Liver (tissue), 9 donors: ENCODE measurements around the gene TSPAN33. TPM values are rescaled to one million over a fixed set of nuclear protein-coding genes. Genes with fewer than 3 reads are reported as not detected.

Experiments used
- DNase-seq: peaks from one replicate; pipeline ENCODE4 v3.0.0-alpha.2; 2017; ENCODE audit warnings: low spot score
- H3K27ac ChIP-seq, 2 donors: one replicate each; pipeline ENCODE4 v1.7.0; 2013; ENCODE audit warnings: inconsistent platforms in 2 of 2, low read length in 2 of 2, control low read depth in 1 of 2, low read depth in 1 of 2, mild to moderate bottlenecking in 1 of 2
- H3K27me3 ChIP-seq, 4 donors: one replicate each; pipeline versions ENCODE4 v1.6.1 to v1.7.0; 2013; ENCODE audit warnings: low read length in 3 of 4, inconsistent platforms in 1 of 4, mild to moderate bottlenecking in 1 of 4, moderate library complexity in 1 of 4; ENCODE audit not compliant: control insufficient read depth in 4 of 4, insufficient read depth in 4 of 4
- H3K36me3 ChIP-seq, 4 donors: one replicate each; pipeline versions ENCODE4 v1.6.1 to v1.7.0; 2013; ENCODE audit warnings: low read length in 3 of 4, mild to moderate bottlenecking in 3 of 4, low read depth in 1 of 4, moderate library complexity in 1 of 4; ENCODE audit not compliant: control insufficient read depth in 4 of 4, insufficient read depth in 3 of 4
- H3K4me1 ChIP-seq, 4 donors: one replicate each; pipeline versions ENCODE4 v1.6.1 to v1.7.0; 2013; ENCODE audit warnings: low read length in 3 of 4, mild to moderate bottlenecking in 3 of 4, moderate library complexity in 1 of 4; ENCODE audit not compliant: control insufficient read depth in 4 of 4, insufficient read depth in 4 of 4
- H3K4me3 ChIP-seq, 3 donors: one replicate each; pipeline versions ENCODE4 v1.6.1 to v1.7.0; 2013; ENCODE audit warnings: low read length in 3 of 3, control low read depth in 1 of 3, low read depth in 1 of 3, mild to moderate bottlenecking in 1 of 3
- H3K9ac ChIP-seq, 2 donors: one replicate each; pipeline ENCODE4 v1.7.0; 2013; ENCODE audit warnings: low read length in 2 of 2, mild to moderate bottlenecking in 2 of 2, moderate library complexity in 2 of 2, control low read depth in 1 of 2, low read depth in 1 of 2
- H3K9me3 ChIP-seq, 4 donors: one replicate each; pipeline versions ENCODE4 v1.6.1 to v1.7.0; 2013; ENCODE audit warnings: low read length in 3 of 4; ENCODE audit not compliant: control insufficient read depth in 4 of 4
- ATF3 ChIP-seq: IDR thresholded peaks from 2 replicates; pipeline ENCODE4 v1.6.1; 2016; ENCODE audit warnings: antibody characterized with exemption
- CTCF ChIP-seq: fragments of 150-350 bp; IDR thresholded peaks from 2 replicates; pipeline ENCODE4 v1.5.1; 2017; ENCODE audit warnings: improper control_type of control experiment, low read depth, low read length; ENCODE audit not compliant: missing input control
- EGR1 ChIP-seq, 2 donors: IDR thresholded peaks; 2 replicates each; pipeline ENCODE4 v1.6.1; 2016 to 2018; ENCODE audit warnings: antibody characterized with exemption in 2 of 2, low read depth in 2 of 2
- FOXA2 ChIP-seq: IDR thresholded peaks from 2 replicates; pipeline ENCODE4 v1.6.1; 2016; ENCODE audit warnings: antibody characterized with exemption
- HNF4A ChIP-seq, 2 donors: conservative IDR thresholded peaks; 2 replicates each; pipeline ENCODE4 v1.6.1; 2016; ENCODE audit warnings: antibody characterized with exemption in 2 of 2, mild to moderate bottlenecking in 2 of 2
- HNF4G ChIP-seq: IDR thresholded peaks from 2 replicates; pipeline ENCODE4 v1.6.1; 2016; ENCODE audit warnings: antibody characterized with exemption
- NR2F2 ChIP-seq: IDR thresholded peaks from 2 replicates; pipeline ENCODE4 v1.6.1; 2016; ENCODE audit warnings: antibody characterized with exemption
- REST ChIP-seq: IDR thresholded peaks from 2 replicates; pipeline ENCODE4 v1.6.1; 2016; ENCODE audit warnings: antibody characterized with exemption, mild to moderate bottlenecking
- TAF1 ChIP-seq: conservative IDR thresholded peaks from 2 replicates; pipeline ENCODE4 v1.6.1; 2016; ENCODE audit warnings: antibody characterized with exemption, mild to moderate bottlenecking
- ZBTB33 ChIP-seq: IDR thresholded peaks from 2 replicates; pipeline ENCODE4 v1.6.1; 2016; ENCODE audit warnings: antibody characterized with exemption
- WGBS: extraction: QIAGEN DNeasy Blood & Tissue Kit; methylation state at CpG from one replicate; pipeline ENCODE4 v1.1.7; 2013; 5-methylcytosine and 5-hydroxymethylcytosine counted together
- polyA plus RNA-seq, 2 donors: library from polyadenylated mRNA; stranded (reverse) in 1 of 2; unstranded in 1 of 2; fragments of 200-250 nt in 1 of 2; fragments of >200 nt in 1 of 2; fragmentation: Nextera tagmentation in 1 of 2; extraction: Ambion mirVana in 1 of 2; gene quantifications; one replicate each; pipeline versions ENCODE4 v1.2.1 to v1.2.3, GENCODE V29; 2013 to 2015
- total RNA-seq, 2 donors: library from RNA; depleted of rRNA; stranded (reverse); fragments of >200 nt; gene quantifications; one replicate each; pipeline ENCODE4 v1.2.3, GENCODE V29; 2014
- donor health status: healthy.
- donor health status: healthy.
- donor health status: healthy.
- donor health status: healthy.
- donor health status: healthy.

The TSPAN33 gene
- total and polyA plus RNA-seq, 4 donors, result 13.4 to 29.3 (median 20.4) TPM

- TF ChIP-seq ZBTB33, result no peak
- TF ChIP-seq REST, result no peak
- no peak for TF ChIP-seq HNF4A (conservative IDR thresholded peaks at IDR 0.05)
These were observed 49.2 kb upstream of the TSPAN33 start (continued) for GRCh38 chr7:129095258-129095657.

- Histone ChIP-seq H3K27me3 (no peaks in the 10 kb centered on the region), H3K9me3 (no peaks in the 10 kb centered on the region), H3K9ac (no peak overlapping the region), H3K4me1 (peaks cover 10 to 38% (median 31%) of the 10 kb centered on the region in 4 donors), H3K36me3 (no peaks in the 10 kb centered on the region), H3K27ac (no peak overlapping the region), H3K4me3 (no peak overlapping the region)
- DNase-seq, result no peak
- WGBS, result 46% methylated on average over 8 of the region's 8 CpGs
- TF ChIP-seq ATF3 (no peak), CTCF (no peak), NR2F2 (no peak), REST (peak; percentile 94)
These were observed 46.0 kb upstream of the TSPAN33 start for GRCh38 chr7:129098409-129099084.

- Histone ChIP-seq H3K4me3 (no peak overlapping the region), H3K9me3 (no peaks in the 10 kb centered on the region), H3K27ac (peak overlapping the region; percentile 72 to 88), H3K36me3 (no peaks in the 10 kb centered on the region), H3K4me1 (peaks cover 14 to 44% (median 35%) of the 10 kb centered on the region in 4 donors), H3K9ac (no peak overlapping the region), H3K27me3 (no peaks in the 10 kb centered on the region)
- no peak for DNase-seq
- 27% methylated on average over 2 of the region's 2 CpGs for WGBS
- no peak for TF ChIP-seq ZBTB33
- no peak for TF ChIP-seq HNF4G
- TF ChIP-seq EGR1 (IDR thresholded peaks at IDR 0.05; ENCODE audit: low read depth in 2 of 2), result peak in 1 of 2 donors; percentile 7
- no peak for TF ChIP-seq FOXA2
- peak; percentile 53 for TF ChIP-seq REST
- peak; percentile 31 for TF ChIP-seq TAF1
These were observed 43.7 kb upstream of the TSPAN33 start for GRCh38 chr7:129100827-129101166.
